GM10248 (cell line): ENCODE measurements around the gene DIAPH2.
A peak's percentile ranks its signal among the peaks of the same experiment; 100 is the strongest.

Experiments used
- CTCF ChIA-PET: fragments of 300-600 bp; sonication (Branson Sonifier 250); formaldehyde crosslinking; extraction: SDS; loops from one replicate; lab custom pipeline; 2021; ENCODE audit warnings: antibody characterized with exemption; lab: Yijun Ruan, JAX
- POLR2A ChIA-PET: fragments of 350-650 bp; sonication (Branson Sonifier 250); formaldehyde crosslinking; extraction: SDS; loops from one replicate; lab custom pipeline; 2020; ENCODE audit warnings: antibody characterized with exemption; lab: Yijun Ruan, JAX
- DNase-seq: peaks from one replicate; pipeline ENCODE4 v3.0.0; 2012; ENCODE audit errors: extremely low spot score
- TF ChIP-seq, protein P1 (sequence below): IDR thresholded peaks from 2 replicates; pipeline ENCODE4 v1.5.1; 2012; ENCODE audit warnings: mild to moderate bottlenecking, low read depth; ENCODE audit errors: extremely low read depth, missing control alignments, control extremely low read depth

The DIAPH2 gene

DNA sequence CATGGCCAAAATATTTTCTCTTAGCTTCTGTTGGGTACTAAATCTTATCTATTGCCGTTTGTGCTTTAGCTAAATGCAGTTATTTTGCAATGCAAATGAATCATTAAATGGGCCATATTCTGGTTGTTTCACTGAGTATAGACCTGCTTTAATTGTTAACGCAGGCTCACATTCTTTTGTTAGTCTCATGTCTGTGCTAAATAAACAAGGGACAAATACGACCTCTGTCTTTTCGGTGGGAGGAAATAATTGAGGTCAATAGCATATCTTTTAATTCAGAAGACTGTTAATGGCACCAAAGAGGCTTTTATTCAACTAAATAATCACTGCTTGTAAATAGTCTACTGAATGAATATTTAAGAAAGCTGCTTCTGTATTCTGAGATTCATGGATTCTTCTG is 76.9 kb downstream of the DIAPH2 start:
- ChIA-PET POLR2A (no interaction called here), CTCF (interaction anchor here (1.1 kb wide), 1 partner anchor 9 kb away, joined by 4 read pairs; no protein-coding TSS in a partner anchor)
- TF ChIP-seq, protein P1, sequence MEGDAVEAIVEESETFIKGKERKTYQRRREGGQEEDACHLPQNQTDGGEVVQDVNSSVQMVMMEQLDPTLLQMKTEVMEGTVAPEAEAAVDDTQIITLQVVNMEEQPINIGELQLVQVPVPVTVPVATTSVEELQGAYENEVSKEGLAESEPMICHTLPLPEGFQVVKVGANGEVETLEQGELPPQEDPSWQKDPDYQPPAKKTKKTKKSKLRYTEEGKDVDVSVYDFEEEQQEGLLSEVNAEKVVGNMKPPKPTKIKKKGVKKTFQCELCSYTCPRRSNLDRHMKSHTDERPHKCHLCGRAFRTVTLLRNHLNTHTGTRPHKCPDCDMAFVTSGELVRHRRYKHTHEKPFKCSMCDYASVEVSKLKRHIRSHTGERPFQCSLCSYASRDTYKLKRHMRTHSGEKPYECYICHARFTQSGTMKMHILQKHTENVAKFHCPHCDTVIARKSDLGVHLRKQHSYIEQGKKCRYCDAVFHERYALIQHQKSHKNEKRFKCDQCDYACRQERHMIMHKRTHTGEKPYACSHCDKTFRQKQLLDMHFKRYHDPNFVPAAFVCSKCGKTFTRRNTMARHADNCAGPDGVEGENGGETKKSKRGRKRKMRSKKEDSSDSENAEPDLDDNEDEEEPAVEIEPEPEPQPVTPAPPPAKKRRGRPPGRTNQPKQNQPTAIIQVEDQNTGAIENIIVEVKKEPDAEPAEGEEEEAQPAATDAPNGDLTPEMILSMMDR, result no peak
- no peak for DNase-seq

DNA sequence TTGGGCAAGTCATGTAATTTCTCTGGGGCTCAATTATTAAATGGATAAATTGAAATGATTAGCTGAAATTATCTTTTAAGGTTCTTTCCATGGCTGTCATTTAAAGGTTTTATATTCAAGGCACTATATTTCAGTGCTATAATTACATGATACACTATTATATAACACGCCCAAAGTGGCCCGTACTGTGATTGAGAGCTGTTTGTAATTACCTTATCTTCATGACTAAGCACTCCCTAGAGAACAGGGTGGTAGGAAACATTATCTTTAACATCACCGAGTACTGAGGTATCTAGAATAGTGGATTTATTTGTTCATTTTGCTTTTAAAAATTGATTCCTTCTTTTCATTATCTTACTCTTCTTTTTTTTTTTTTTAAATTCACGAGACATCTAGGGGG is 79.0 kb downstream of the DIAPH2 start:
- TF ChIP-seq, protein P1, result no peak
- ChIA-PET POLR2A (no interaction called here), CTCF (no interaction called here)
- no peak for DNase-seq

DNA sequence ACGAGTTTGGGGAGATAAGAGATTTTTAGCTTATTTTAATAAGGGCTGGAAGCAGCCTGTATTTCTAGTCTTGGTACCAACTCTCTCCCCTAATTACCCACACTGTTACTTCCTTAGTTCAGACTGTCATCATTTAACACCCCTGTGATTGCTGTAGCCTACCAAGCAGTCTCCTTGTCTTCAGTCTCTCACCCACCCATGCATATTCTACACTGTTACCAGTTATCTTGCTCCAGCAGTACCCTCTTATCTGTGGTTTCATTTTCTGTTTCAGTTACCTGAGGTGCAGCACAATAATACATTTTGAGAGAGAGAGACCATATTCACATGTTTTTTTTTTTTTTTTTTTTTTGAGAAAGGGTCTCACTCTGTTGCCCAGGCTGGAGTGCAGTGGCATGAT is 80.2 kb downstream of the DIAPH2 start:
- ChIA-PET POLR2A (no interaction called here), CTCF (no interaction called here)
- DNase-seq, result no peak
- TF ChIP-seq, protein P1, result no peak

DNA sequence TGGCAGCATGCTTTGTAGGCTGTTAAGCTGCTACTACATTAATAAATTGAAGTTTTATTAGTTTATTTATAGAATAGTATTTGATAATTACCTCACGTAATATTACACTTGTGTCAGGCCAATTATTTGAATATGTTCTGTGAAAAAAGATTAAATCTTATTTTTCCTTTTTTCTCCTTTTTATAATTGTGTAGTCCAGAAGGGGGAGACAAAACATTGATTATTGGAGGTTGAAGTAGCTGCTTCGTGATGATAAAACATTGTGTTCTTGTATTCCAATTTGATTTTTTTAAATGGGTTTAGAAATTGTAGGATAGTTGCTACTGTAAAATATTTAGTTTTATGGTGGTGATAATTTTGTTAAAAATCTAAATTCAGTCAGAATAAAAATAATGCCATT is 85.7 kb downstream of the DIAPH2 start:
- ChIA-PET POLR2A (interaction anchor here (0.6 kb wide), 1 partner anchor 60 kb away, joined by 7 read pairs; no protein-coding TSS in a partner anchor), CTCF (interaction anchor here (1.0 to 1.9 kb wide), 4 partner anchors 9 to 915 kb away, joined by 3 to 6 read pairs (median 4); no protein-coding TSS in a partner anchor)
- DNase-seq, result no peak
- TF ChIP-seq, protein P1, result peak; percentile 30

DNA sequence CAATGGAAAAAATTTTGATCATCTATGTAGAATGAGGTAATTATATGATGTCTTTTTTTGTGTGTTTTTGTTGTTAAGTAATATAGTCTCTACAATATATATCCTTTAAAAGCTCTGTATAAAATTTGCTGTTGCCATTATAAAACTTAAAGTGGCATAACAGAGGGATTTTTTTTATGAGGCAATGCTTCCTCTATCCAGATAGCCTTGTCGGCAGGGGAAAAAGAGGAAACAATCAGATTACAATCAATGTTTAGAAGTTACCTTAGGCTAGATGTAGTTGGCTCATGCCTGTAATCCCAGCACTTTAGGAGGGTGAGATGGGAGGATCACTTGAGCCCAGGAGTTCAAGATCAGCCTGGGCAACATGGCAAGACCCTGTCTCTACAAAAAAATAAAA is 86.8 kb downstream of the DIAPH2 start:
- TF ChIP-seq, protein P1, result no peak
- ChIA-PET POLR2A (no interaction called here), CTCF (interaction anchor here (1.0 to 1.9 kb wide), 2 partner anchors 13 to 17 kb away, joined by 3 to 6 read pairs; no protein-coding TSS in a partner anchor)
- no peak for DNase-seq

DNA sequence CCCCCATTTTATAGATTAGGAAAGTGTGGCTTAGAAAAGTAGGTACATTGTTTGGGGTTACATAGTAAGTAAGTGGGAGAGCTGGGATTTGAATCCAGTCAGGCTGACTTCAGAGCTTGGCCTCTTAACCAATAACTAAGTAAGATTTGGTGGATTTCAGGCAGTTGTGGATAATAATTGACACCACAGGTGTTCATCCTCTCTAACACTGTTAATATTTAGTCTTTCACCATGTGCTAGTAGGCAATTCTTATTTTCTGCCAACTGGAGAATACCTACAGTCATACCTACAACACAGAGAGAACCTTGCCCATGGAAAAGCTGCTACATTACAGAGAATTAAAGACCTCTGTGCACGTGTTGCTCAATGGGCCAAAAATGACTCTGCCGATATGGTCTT is 89.5 kb downstream of the DIAPH2 start:
- POLR2A ChIA-PET, result no interaction called here
- TF ChIP-seq, protein P1, result no peak
- no peak for DNase-seq
- CTCF ChIA-PET, result interaction anchor here (1.3 kb wide), 1 partner anchor 9 kb away, joined by 3 read pairs; no protein-coding TSS in a partner anchor
